Stimulated activated CD4-positive, alpha-beta T cell treated with anti-CD3 and anti-CD28 coated beads, TNF-alpha, amount 100 ng/mL, for 1 hour (primary cell): ENCODE results near the gene UNC5A.

ENCODE experiments used
- DNase-seq, 3 donors: peaks; one replicate each; pipeline ENCODE4 v3.0.0-alpha.2; 2020; ENCODE audit warnings: low read depth in 3 of 3, low spot score in 1 of 3

The UNC5A gene

GRCh38 chr5:176819476-176819875 is 9.1 kb downstream of the UNC5A start:
- DNase-seq = no peak

GRCh38 chr5:176820937-176821336 is 10.6 kb downstream of the UNC5A start:
- no peak for DNase-seq

- no peak for DNase-seq
These were observed 11.1 kb downstream of the UNC5A start for GRCh38 chr5:176821441-176821840.

- DNase-seq = no peak
These were observed 11.9 kb downstream of the UNC5A start for GRCh38 chr5:176822041-176822792.

GRCh38 chr5:176822793-176823481 is 12.6 kb downstream of the UNC5A start:
- no peak for DNase-seq

- DNase-seq = no peak
These were observed 13.6 kb downstream of the UNC5A start for GRCh38 chr5:176823869-176824412.

- DNase-seq = no peak
These were observed 14.2 kb downstream of the UNC5A start for GRCh38 chr5:176824604-176825003.

- no peak for DNase-seq
These were observed 14.9 kb downstream of the UNC5A start for GRCh38 chr5:176825234-176825633.

GRCh38 chr5:176825957-176826356 is 15.6 kb downstream of the UNC5A start:
- DNase-seq = no peak

- DNase-seq = no peak
These were observed 17.5 kb downstream of the UNC5A start for GRCh38 chr5:176827736-176828414.

- no peak for DNase-seq
These were observed 19.0 kb downstream of the UNC5A start for GRCh38 chr5:176829320-176829719.

- no peak for DNase-seq
These were observed 20.1 kb downstream of the UNC5A start for GRCh38 chr5:176830422-176830994.

GRCh38 chr5:176830995-176831423 is 20.6 kb downstream of the UNC5A start:
- no peak for DNase-seq

- no peak for DNase-seq
These were observed 21.1 kb downstream of the UNC5A start for GRCh38 chr5:176831425-176831824.

- no peak for DNase-seq
These were observed 21.8 kb downstream of the UNC5A start for GRCh38 chr5:176832162-176832561.

- DNase-seq = no peak
These were observed 22.9 kb downstream of the UNC5A start for GRCh38 chr5:176833286-176833685.

- no peak for DNase-seq
These were observed 25.6 kb downstream of the UNC5A start for GRCh38 chr5:176835918-176836317.

- no peak for DNase-seq
These were observed 26.7 kb downstream of the UNC5A start for GRCh38 chr5:176836811-176837706.

- peak in 2 of 3 donors; percentile 8 to 57 for DNase-seq
These were observed 27.4 kb downstream of the UNC5A start for GRCh38 chr5:176837707-176838115.

- DNase-seq = no peak
These were observed 33.3 kb downstream of the UNC5A start for GRCh38 chr5:176843673-176844072.
